BLaER1 (cell line): ENCODE data around the gene CD79B.
A peak's percentile ranks its signal among the peaks of the same experiment; 100 is the strongest.

ENCODE experiments used
- H3K27ac ChIP-seq: shearing (Covaris generic); formaldehyde crosslinking; 2 replicates; pipeline ENCODE4 v1.8.1; 2022
- H3K27me3 ChIP-seq: shearing (Covaris generic); formaldehyde crosslinking; 2 replicates; pipeline ENCODE4 v1.8.1; 2022
- H3K36me3 ChIP-seq: shearing (Covaris generic); formaldehyde crosslinking; 2 replicates; pipeline ENCODE4 v1.8.1; 2022
- H3K4me1 ChIP-seq: shearing (Covaris generic); formaldehyde crosslinking; 2 replicates; pipeline ENCODE4 v1.8.1; 2022
- H3K4me2 ChIP-seq: shearing (Covaris generic); formaldehyde crosslinking; 2 replicates; pipeline ENCODE4 v1.8.1; 2022
- H3K4me3 ChIP-seq: shearing (Covaris generic); formaldehyde crosslinking; 2 replicates; pipeline ENCODE4 v1.8.1; 2022
- H3K9ac ChIP-seq: shearing (Covaris generic); formaldehyde crosslinking; 2 replicates; pipeline ENCODE4 v1.8.1; 2022
- H3K9me3 ChIP-seq: shearing (Covaris generic); formaldehyde crosslinking; 2 replicates; pipeline ENCODE4 v1.8.1; 2022
- H4K20me1 ChIP-seq: shearing (Covaris generic); formaldehyde crosslinking; 2 replicates; pipeline ENCODE4 v1.8.1; 2022
- Cebpa-rat ChIP-seq: shearing (Covaris generic); IDR thresholded peaks from 2 replicates; pipeline ENCODE4 v1.8.1; 2022

CD79B gene

GRCh38 chr17:63955232-63955631, 23.1 kb upstream of the CD79B start:
- no peaks in the 10 kb centered on the region for H3K9me3 ChIP-seq
- peak overlapping the region; percentile 84; the same call in 1 of the 2 replicates for H3K27ac ChIP-seq
- H3K27me3 ChIP-seq = no peaks in the 10 kb centered on the region
- peak overlapping the region; percentile 73; the same call in 1 of the 2 replicates for H3K9ac ChIP-seq
- H3K4me1 ChIP-seq = peaks cover 71% of the 10 kb centered on the region
- TF ChIP-seq Cebpa-rat = no peak
- H3K4me2 ChIP-seq = peak overlapping the region; percentile 91
- H3K36me3 ChIP-seq = no peaks in the 10 kb centered on the region
- no peak overlapping the region for H3K4me3 ChIP-seq
- no peaks in the 10 kb centered on the region for H4K20me1 ChIP-seq

- Histone ChIP-seq H3K4me3 (peak overlapping the region; percentile 43; the same call in 1 of the 2 replicates), H3K4me1 (peaks cover 71% of the 10 kb centered on the region), H3K4me2 (peak overlapping the region; percentile 91), H3K9ac (peak overlapping the region; percentile 73; the same call in 1 of the 2 replicates), H4K20me1 (no peaks in the 10 kb centered on the region), H3K27me3 (no peaks in the 10 kb centered on the region), H3K9me3 (no peaks in the 10 kb centered on the region), H3K36me3 (no peaks in the 10 kb centered on the region), H3K27ac (peak overlapping the region; percentile 84)
- no peak for TF ChIP-seq Cebpa-rat
Measured at GRCh38 chr17:63954402-63955063, 22.4 kb upstream of the CD79B start.

- Histone ChIP-seq H3K27me3 (no peaks in the 10 kb centered on the region), H3K4me3 (no peak overlapping the region), H3K27ac (peak overlapping the region; percentile 65), H4K20me1 (no peaks in the 10 kb centered on the region), H3K4me2 (peak overlapping the region; percentile 91), H3K36me3 (no peaks in the 10 kb centered on the region), H3K9ac (peak overlapping the region; percentile 41; the same call in 1 of the 2 replicates), H3K9me3 (no peaks in the 10 kb centered on the region), H3K4me1 (peaks cover 100% of the 10 kb centered on the region)
- TF ChIP-seq Cebpa-rat = no peak
Measured at GRCh38 chr17:63950940-63951907, 19.1 kb upstream of the CD79B start.

- Histone ChIP-seq H3K9me3 (no peaks in the 10 kb centered on the region), H4K20me1 (no peaks in the 10 kb centered on the region), H3K27me3 (no peaks in the 10 kb centered on the region), H3K4me1 (peaks cover 100% of the 10 kb centered on the region), H3K36me3 (no peaks in the 10 kb centered on the region), H3K27ac (peak overlapping the region; percentile 65), H3K4me3 (no peak overlapping the region), H3K4me2 (peak overlapping the region; percentile 91), H3K9ac (peak overlapping the region; percentile 41; the same call in 1 of the 2 replicates)
- no peak for TF ChIP-seq Cebpa-rat
Measured at GRCh38 chr17:63949576-63950250, 17.6 kb upstream of the CD79B start.

GRCh38 chr17:63948521-63948920, 16.4 kb upstream of the CD79B start:
- Histone ChIP-seq H3K36me3 (no peaks in the 10 kb centered on the region), H3K9ac (0 out of 2 replicates have a peak overlapping the region, but pooled peaks have one; percentile 38), H3K9me3 (no peaks in the 10 kb centered on the region), H3K27me3 (no peaks in the 10 kb centered on the region), H3K4me2 (peak overlapping the region; percentile 91), H3K4me1 (peaks cover 100% of the 10 kb centered on the region), H4K20me1 (no peaks in the 10 kb centered on the region), H3K27ac (peak overlapping the region; percentile 60), H3K4me3 (no peak overlapping the region)
- TF ChIP-seq Cebpa-rat = no peak

GRCh38 chr17:63947711-63948330, 15.7 kb upstream of the CD79B start:
- no peak overlapping the region for H3K4me3 ChIP-seq
- no peaks in the 10 kb centered on the region for H4K20me1 ChIP-seq
- peak overlapping the region; percentile 91 for H3K4me2 ChIP-seq
- peak overlapping the region; percentile 38; the same call in 1 of the 2 replicates for H3K9ac ChIP-seq
- H3K27me3 ChIP-seq = no peaks in the 10 kb centered on the region
- H3K9me3 ChIP-seq = no peaks in the 10 kb centered on the region
- peaks cover 96% of the 10 kb centered on the region for H3K4me1 ChIP-seq
- H3K36me3 ChIP-seq = no peaks in the 10 kb centered on the region
- peak overlapping the region; percentile 60 for H3K27ac ChIP-seq
- no peak for TF ChIP-seq Cebpa-rat

GRCh38 chr17:63946440-63947363, 14.6 kb upstream of the CD79B start:
- no peaks in the 10 kb centered on the region for H3K27me3 ChIP-seq
- no peak for TF ChIP-seq Cebpa-rat
- H3K36me3 ChIP-seq = peaks cover 8% of the 10 kb centered on the region; the same call in 1 of the 2 replicates
- peaks cover 84% of the 10 kb centered on the region for H3K4me1 ChIP-seq
- peak overlapping the region; percentile 91 for H3K4me2 ChIP-seq
- H3K9me3 ChIP-seq = no peaks in the 10 kb centered on the region
- peak overlapping the region; percentile 61 for H3K9ac ChIP-seq
- peak overlapping the region; percentile 42 for H3K4me3 ChIP-seq
- peak overlapping the region; percentile 84 for H3K27ac ChIP-seq
- H4K20me1 ChIP-seq = no peaks in the 10 kb centered on the region

- Histone ChIP-seq H3K9ac (peak overlapping the region; percentile 61), H3K4me2 (peak overlapping the region; percentile 91), H3K27ac (peak overlapping the region; percentile 84), H4K20me1 (no peaks in the 10 kb centered on the region), H3K27me3 (no peaks in the 10 kb centered on the region), H3K4me1 (peaks cover 77% of the 10 kb centered on the region), H3K4me3 (peak overlapping the region; percentile 42), H3K36me3 (peaks cover 12% of the 10 kb centered on the region; the same call in 1 of the 2 replicates), H3K9me3 (peaks cover 4% of the 10 kb centered on the region; the same call in 1 of the 2 replicates)
- no peak for TF ChIP-seq Cebpa-rat
Measured at GRCh38 chr17:63945784-63946439, 13.8 kb upstream of the CD79B start.
